ENCODE results near the gene RIN3. TPM values are rescaled to one million over a fixed set of nuclear protein-coding genes. Genes with fewer than 3 reads are reported as not detected.
A peak's percentile ranks its signal among the peaks of the same experiment; 100 is the strongest.
"Not testable (repeated sequence)": the region's sequence is repeated elsewhere in the genome, so short reads cannot be mapped to it uniquely, and the experiment has no call there.

The RIN3 gene
- total RNA-seq, 2 donors from 2014 or later = 8.8 to 41.6 TPM

DNA sequence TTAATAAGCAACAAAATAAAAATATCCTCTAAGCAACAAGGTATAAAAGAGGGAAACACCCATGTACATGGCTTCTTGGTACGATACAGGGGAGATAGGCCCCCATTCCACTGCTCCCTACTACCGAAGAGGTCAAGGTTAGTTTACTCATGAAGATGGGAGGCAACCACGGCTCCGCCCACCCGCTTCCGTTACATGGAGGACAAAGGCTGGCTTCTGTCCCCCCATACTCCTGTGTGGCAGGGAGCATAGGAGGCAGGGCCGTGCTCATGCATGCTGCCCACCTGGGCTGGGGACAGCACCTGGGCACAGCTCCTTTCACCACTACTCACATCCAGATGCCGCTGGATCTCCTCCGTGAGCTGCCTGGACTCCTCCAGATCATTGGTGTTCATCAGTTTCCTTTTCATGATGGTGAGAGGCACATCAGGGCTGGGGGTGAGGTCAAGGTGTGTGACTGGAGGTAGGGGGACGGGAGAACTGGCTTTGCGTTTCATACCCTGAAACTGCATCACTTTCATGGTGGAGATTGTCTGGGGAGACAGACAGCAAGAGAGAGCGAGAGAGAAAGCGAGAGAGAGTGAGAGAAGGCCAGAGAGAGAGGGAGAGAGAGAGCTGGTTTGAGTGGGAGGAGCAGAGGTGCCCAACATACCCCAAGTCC is 195.9 kb downstream of the RIN3 start:
- peaks cover 0 to 8% of the 10 kb centered on the region in 2 donors for H3K36me3 ChIP-seq
- 93% methylated on average over 13 of the region's 13 CpGs for WGBS

DNA sequence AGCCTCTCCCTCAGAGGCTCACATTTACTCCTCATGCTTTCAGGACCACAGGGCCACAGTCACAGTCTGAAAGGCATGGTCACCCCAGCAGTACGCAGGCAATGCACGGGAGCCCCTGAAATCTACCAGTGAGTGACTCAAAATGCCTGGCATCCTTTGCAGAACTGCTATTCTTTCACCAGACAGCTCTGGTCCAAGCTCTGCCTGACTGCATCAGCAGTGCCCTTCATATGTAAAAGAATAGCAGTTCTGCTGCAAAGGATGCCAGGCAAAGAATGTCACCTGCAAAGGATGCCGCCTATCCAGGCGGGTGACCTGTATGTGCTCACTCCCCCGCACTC is 196.4 kb downstream of the RIN3 start:
- TF ChIP-seq POLR2A (IDR thresholded peaks at IDR 0.05) = no peak
- TF ChIP-seq POLR2AphosphoS5 (IDR thresholded peaks at IDR 0.05) = no peak
- TF ChIP-seq, protein P1, sequence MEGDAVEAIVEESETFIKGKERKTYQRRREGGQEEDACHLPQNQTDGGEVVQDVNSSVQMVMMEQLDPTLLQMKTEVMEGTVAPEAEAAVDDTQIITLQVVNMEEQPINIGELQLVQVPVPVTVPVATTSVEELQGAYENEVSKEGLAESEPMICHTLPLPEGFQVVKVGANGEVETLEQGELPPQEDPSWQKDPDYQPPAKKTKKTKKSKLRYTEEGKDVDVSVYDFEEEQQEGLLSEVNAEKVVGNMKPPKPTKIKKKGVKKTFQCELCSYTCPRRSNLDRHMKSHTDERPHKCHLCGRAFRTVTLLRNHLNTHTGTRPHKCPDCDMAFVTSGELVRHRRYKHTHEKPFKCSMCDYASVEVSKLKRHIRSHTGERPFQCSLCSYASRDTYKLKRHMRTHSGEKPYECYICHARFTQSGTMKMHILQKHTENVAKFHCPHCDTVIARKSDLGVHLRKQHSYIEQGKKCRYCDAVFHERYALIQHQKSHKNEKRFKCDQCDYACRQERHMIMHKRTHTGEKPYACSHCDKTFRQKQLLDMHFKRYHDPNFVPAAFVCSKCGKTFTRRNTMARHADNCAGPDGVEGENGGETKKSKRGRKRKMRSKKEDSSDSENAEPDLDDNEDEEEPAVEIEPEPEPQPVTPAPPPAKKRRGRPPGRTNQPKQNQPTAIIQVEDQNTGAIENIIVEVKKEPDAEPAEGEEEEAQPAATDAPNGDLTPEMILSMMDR (IDR thresholded peaks at IDR 0.05) = no peak
- intact Hi-C loops (cut with DNase I) = loop anchor here (5.0 kb wide), 1 partner anchor 72 kb away; no protein-coding TSS in a partner anchor
- H3K4me3 ChIP-seq = no peak overlapping the region
- DNase-seq (ENCODE audit: low spot score) = no peak
- no peaks in the 10 kb centered on the region for H3K4me1 ChIP-seq (replicated peaks)
- H3K27me3 ChIP-seq (replicated peaks; ENCODE audit: insufficient read depth) = no peaks in the 10 kb centered on the region
- H3K36me3 ChIP-seq = peaks cover 0 to 8% of the 10 kb centered on the region in 2 donors
- H3K9me3 ChIP-seq = no peaks in the 10 kb centered on the region
- H3K27ac ChIP-seq = no peak overlapping the region
- 100% methylated on average over 3 of the region's 5 CpGs for WGBS

More for the DNA sequence above, 195.9 kb downstream of the RIN3 start:
- TF ChIP-seq POLR2AphosphoS5 (IDR thresholded peaks at IDR 0.05) (no peak), POLR2A (IDR thresholded peaks at IDR 0.05) (no peak)
- Histone ChIP-seq H3K4me1 (replicated peaks) (no peaks in the 10 kb centered on the region), H3K27ac (no peak overlapping the region), H3K27me3 (replicated peaks; ENCODE audit: insufficient read depth) (no peaks in the 10 kb centered on the region), H3K4me3 (no peak overlapping the region), H3K9me3 (no peaks in the 10 kb centered on the region)
- DNase-seq (ENCODE audit: low spot score) = no peak
- intact Hi-C loops (cut with DNase I) = no loop called here

DNA sequence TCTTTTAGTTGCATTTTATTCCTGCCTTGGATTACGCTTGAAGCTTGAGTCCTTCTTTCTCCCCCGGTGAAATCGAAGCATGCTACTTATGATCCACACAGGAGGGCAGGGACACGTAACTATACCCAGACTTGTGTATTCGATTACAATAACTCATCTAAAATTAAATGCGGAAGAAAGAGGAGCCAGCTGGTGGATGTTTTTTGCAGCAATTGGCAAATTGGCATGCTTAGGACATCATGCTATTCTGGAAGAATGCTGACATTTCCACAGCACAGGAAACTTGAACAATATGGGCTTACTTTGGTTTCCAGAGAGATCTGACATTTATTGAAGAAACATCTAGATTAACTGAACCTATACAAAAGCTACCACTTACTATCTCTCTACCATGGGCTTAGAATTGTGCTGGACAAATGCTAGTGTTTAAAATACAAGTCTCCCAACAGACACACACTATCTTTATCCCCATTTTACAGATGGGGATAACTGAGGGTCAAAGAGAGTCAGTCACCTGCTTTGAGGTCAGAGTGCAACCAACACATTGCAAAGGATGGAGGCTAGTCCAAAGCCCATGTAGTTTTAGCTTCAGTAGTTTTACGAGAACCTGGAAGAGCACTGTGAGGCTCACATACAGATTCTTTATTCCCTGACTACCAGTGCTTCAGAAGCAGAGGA is 198.5 kb downstream of the RIN3 start:
- WGBS = 98% methylated on average over 7 of the region's 7 CpGs
- intact Hi-C loops (cut with DNase I) = loop anchor here (5.0 kb wide), 1 partner anchor 70 kb away; no protein-coding TSS in a partner anchor

DNA sequence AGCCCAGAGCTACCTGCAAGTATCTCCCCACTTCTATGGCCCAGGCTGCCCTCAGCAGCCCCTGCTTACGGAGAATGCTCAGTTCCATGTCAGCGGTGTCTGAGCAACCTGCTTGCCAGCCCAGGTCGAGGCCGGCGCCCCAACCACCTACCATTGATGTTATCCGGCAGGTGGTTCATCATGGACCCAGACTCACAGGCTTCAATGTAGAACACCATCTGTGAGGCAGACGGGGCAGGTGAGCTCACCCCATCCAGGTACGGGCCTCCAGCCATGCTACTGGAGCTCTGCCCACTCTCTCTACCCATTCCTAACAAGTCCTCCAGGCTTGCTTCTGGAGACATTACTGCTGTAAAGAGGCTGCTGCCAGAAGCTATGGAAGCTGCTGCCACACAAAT is 199.1 kb downstream of the RIN3 start:
- H3K27ac ChIP-seq = no peak overlapping the region
- no peak for DNase-seq (ENCODE audit: low spot score)
- WGBS = 97% methylated on average over 8 of the region's 8 CpGs
- peaks cover 0 to 8% of the 10 kb centered on the region in 2 donors for H3K36me3 ChIP-seq
- H3K27me3 ChIP-seq (replicated peaks; ENCODE audit: insufficient read depth) = no peaks in the 10 kb centered on the region
- H3K4me1 ChIP-seq (replicated peaks) = no peaks in the 10 kb centered on the region
- TF ChIP-seq, protein P1 (IDR thresholded peaks at IDR 0.05) = no peak
- no peak for TF ChIP-seq POLR2AphosphoS5 (IDR thresholded peaks at IDR 0.05)
- no peak for TF ChIP-seq POLR2A (IDR thresholded peaks at IDR 0.05)
- H3K9me3 ChIP-seq = no peaks in the 10 kb centered on the region
- no peak overlapping the region for H3K4me3 ChIP-seq
- intact Hi-C loops (cut with DNase I) = loop anchor here (5.0 kb wide), 1 partner anchor 70 kb away; no protein-coding TSS in a partner anchor

More for the DNA sequence above, 198.5 kb downstream of the RIN3 start:
- no peaks in the 10 kb centered on the region for H3K9me3 ChIP-seq
- peaks cover 0 to 8% of the 10 kb centered on the region in 2 donors for H3K36me3 ChIP-seq
- H3K4me1 ChIP-seq (replicated peaks) = no peaks in the 10 kb centered on the region
- H3K27me3 ChIP-seq (replicated peaks; ENCODE audit: insufficient read depth) = no peaks in the 10 kb centered on the region
- DNase-seq (ENCODE audit: low spot score) = no peak
- no peak overlapping the region for H3K27ac ChIP-seq
- no peak overlapping the region for H3K4me3 ChIP-seq
- TF ChIP-seq, protein P1 (IDR thresholded peaks at IDR 0.05) = no peak

DNA sequence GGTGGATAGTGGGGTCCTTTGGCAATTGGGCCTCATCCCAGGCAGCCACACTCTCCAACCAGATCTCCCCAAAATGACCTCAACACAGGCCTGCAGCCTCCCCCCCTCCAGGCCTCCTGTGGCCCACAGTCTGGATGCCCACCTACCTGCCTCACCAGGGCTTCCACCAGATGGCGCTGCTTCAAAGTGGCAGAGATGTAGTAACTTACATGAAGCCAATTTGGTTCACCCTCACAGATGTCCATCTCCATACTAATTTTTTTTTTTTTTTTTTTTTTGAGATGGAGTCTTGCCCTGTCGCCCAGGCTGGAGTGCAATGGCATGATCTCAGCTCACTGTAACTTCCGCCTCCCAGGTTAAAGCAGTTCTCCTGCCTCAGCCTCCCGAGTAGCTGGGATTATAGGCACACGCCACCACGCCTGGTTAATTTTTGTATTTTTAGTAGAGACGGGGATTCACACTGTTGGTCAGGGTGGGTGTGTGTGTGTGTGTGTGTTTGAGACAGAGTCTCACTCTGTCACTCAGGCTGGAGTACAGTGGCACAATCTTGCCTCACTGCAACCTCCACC is 201.2 kb downstream of the RIN3 start:
- H3K4me3 ChIP-seq; H3K4me1 ChIP-seq (replicated peaks); H3K9me3 ChIP-seq; H3K27ac ChIP-seq; H3K27me3 ChIP-seq (replicated peaks; ENCODE audit: insufficient read depth); H3K36me3 ChIP-seq: not testable (repeated sequence)
- WGBS = 81% methylated on average over 7 of the region's 7 CpGs
- intact Hi-C loops (cut with DNase I) = loop anchor here (5.0 kb wide), 1 partner anchor 67 kb away; no protein-coding TSS in a partner anchor
- DNase-seq (ENCODE audit: low spot score) = peak; percentile 76
- TF ChIP-seq, protein P1 (IDR thresholded peaks at IDR 0.05) = peak; percentile 58 to 82 (median 78)

Data from prostate gland (tissue), 2 donors.